Lower leg skin (tissue), 3 donors: Measurements from ENCODE around the gene FNDC3B.

ENCODE experiments used
- CTCF ChIP-seq, 3 donors: fragments of 450-650 bp; IDR thresholded peaks; one replicate each; pipeline ENCODE4 v1.5.1; 2016; ENCODE audit warnings: antibody characterized with exemption in 3 of 3, mild to moderate bottlenecking in 3 of 3, moderate library complexity in 2 of 3
- POLR2A ChIP-seq, 2 donors: fragments of 450-650 bp; IDR thresholded peaks; one replicate each; pipeline ENCODE4 v1.6.1; 2016 to 2017; ENCODE audit warnings: antibody characterized with exemption in 2 of 2, mild to moderate bottlenecking in 1 of 2, moderate library complexity in 1 of 2

GRCh38 chr3:172329070-172329469, 289.7 kb downstream of the FNDC3B start:
- no peak for TF ChIP-seq CTCF (IDR thresholded peaks at IDR 0.05)
- TF ChIP-seq POLR2A (IDR thresholded peaks at IDR 0.05): no peak
